ENCODE results near the gene CLDN25. TPM values are rescaled to one million over a fixed set of nuclear protein-coding genes. Genes with fewer than 3 reads are reported as not detected.

CLDN25 gene
- total RNA-seq, 6 experiments from 2014 or later, result not detected

- no peaks in the 10 kb centered on the region for H3K27me3 ChIP-seq
- intact Hi-C loops (cut with DNase I), result no loop called here
- peaks cover 0 to 20% (median 0%) of the 10 kb centered on the region in 4 donors for H3K36me3 ChIP-seq
- H3K4me3 ChIP-seq, result no peak overlapping the region
- DNase-seq, result no peak
- WGBS (ENCODE audit: insufficient coverage, low coverage, low lambda C conversion rate, missing lambda C conversion rate), result 88% methylated on average over 1 of the region's 1 CpG
- TF ChIP-seq, protein P1, sequence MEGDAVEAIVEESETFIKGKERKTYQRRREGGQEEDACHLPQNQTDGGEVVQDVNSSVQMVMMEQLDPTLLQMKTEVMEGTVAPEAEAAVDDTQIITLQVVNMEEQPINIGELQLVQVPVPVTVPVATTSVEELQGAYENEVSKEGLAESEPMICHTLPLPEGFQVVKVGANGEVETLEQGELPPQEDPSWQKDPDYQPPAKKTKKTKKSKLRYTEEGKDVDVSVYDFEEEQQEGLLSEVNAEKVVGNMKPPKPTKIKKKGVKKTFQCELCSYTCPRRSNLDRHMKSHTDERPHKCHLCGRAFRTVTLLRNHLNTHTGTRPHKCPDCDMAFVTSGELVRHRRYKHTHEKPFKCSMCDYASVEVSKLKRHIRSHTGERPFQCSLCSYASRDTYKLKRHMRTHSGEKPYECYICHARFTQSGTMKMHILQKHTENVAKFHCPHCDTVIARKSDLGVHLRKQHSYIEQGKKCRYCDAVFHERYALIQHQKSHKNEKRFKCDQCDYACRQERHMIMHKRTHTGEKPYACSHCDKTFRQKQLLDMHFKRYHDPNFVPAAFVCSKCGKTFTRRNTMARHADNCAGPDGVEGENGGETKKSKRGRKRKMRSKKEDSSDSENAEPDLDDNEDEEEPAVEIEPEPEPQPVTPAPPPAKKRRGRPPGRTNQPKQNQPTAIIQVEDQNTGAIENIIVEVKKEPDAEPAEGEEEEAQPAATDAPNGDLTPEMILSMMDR (IDR thresholded peaks at IDR 0.05), result no peak
- TF ChIP-seq POLR2A (IDR thresholded peaks at IDR 0.05), result no peak
- ATAC-seq, result no peak
- no peaks in the 10 kb centered on the region for H3K9me3 ChIP-seq
- H3K4me1 ChIP-seq, result no peaks in the 10 kb centered on the region
- H3K27ac ChIP-seq, result no peak overlapping the region
Measured at GRCh38 chr11:113817162-113817561, 37.6 kb downstream of the CLDN25 start.

DNA sequence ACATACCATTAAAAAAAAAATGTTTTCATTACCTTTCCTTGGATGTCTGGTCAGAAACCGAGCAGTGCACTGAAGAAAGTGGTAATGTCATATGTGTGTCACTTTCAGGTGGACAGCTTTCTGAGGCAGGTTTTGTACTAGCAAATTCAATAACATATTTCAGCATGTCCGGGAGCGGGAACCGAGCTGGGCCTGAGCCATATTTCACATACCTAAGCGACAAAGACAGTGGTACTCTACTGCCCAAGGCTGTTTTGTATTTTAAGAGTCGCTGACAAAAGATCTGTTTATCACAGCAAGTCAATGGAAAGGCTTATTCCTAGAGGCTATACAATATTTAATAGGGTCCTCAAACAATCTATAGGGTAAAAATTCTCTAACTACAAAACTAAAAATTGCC is 38.0 kb downstream of the CLDN25 start:
- DNase-seq (no peak), ATAC-seq (no peak)
- Histone ChIP-seq H3K27me3 (no peaks in the 10 kb centered on the region), H3K27ac (no peak overlapping the region), H3K36me3 (peaks cover 0 to 20% (median 0%) of the 10 kb centered on the region in 4 donors), H3K4me1 (no peaks in the 10 kb centered on the region), H3K9me3 (no peaks in the 10 kb centered on the region), H3K4me3 (no peak overlapping the region)
- TF ChIP-seq, protein P1 (IDR thresholded peaks at IDR 0.05), result no peak
- no peak for TF ChIP-seq POLR2A (IDR thresholded peaks at IDR 0.05)
- 98% methylated on average over 6 of the region's 6 CpGs for WGBS (ENCODE audit: insufficient coverage, low coverage, low lambda C conversion rate, missing lambda C conversion rate)
- intact Hi-C loops (cut with DNase I), result no loop called here

- Histone ChIP-seq H3K27me3 (no peaks in the 10 kb centered on the region), H3K4me1 (no peaks in the 10 kb centered on the region)
Measured at GRCh38 chr11:113818426-113818825, 38.8 kb downstream of the CLDN25 start.

DNA sequence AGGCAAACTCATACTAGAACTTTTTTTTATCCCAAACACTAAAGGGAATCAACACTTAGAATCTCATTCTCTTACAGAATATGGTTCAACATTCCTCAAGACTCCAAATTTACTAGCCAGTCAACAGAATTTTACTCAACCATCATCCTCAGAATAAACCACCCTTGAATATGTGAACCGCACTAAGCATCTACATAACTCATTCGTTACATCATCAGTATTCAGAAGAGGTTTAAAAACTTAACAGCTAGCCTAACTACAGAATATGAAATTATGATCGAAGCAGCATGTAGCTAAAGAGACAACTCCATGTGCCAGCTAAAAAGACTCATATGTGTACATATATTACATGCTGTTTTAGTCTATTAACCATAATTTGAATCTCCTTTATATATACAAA is 47.9 kb downstream of the CLDN25 start:
- intact Hi-C loops (cut with DNase I), result no loop called here
- 96% methylated on average over 3 of the region's 3 CpGs for WGBS (ENCODE audit: insufficient coverage, low coverage, low lambda C conversion rate, missing lambda C conversion rate)
- no peak for TF ChIP-seq POLR2A (IDR thresholded peaks at IDR 0.05)
- TF ChIP-seq, protein P1 (IDR thresholded peaks at IDR 0.05), result no peak

More at GRCh38 chr11:113818426-113818825, 38.8 kb downstream of the CLDN25 start:
- DNase-seq (no peak), ATAC-seq (no peak)
- intact Hi-C loops (cut with DNase I), result no loop called here
- WGBS (ENCODE audit: insufficient coverage, low coverage, low lambda C conversion rate, missing lambda C conversion rate), result 97% methylated on average over 3 of the region's 3 CpGs
- Histone ChIP-seq H3K9me3 (no peaks in the 10 kb centered on the region), H3K4me3 (no peak overlapping the region), H3K36me3 (peaks cover 0 to 20% (median 0%) of the 10 kb centered on the region in 4 donors), H3K27ac (no peak overlapping the region)
- TF ChIP-seq POLR2A (IDR thresholded peaks at IDR 0.05), result no peak
- TF ChIP-seq, protein P1 (IDR thresholded peaks at IDR 0.05), result no peak

GRCh38 chr11:113828191-113828590 is 48.6 kb downstream of the CLDN25 start:
- H3K36me3 ChIP-seq, result peaks cover 0 to 5% (median 2%) of the 10 kb centered on the region in 4 donors
- ATAC-seq (no peak), DNase-seq (no peak)
- intact Hi-C loops (cut with DNase I), result no loop called here
- no peak overlapping the region for H3K27ac ChIP-seq
- no peak for TF ChIP-seq POLR2A (IDR thresholded peaks at IDR 0.05)
- TF ChIP-seq, protein P1 (IDR thresholded peaks at IDR 0.05), result no peak
- H3K4me3 ChIP-seq, result no peak overlapping the region
- no peaks in the 10 kb centered on the region for H3K9me3 ChIP-seq
- H3K4me1 ChIP-seq, result no peaks in the 10 kb centered on the region
- 100% methylated on average over 1 of the region's 1 CpG for WGBS (ENCODE audit: insufficient coverage, low coverage, low lambda C conversion rate, missing lambda C conversion rate)
- no peaks in the 10 kb centered on the region for H3K27me3 ChIP-seq

More for the DNA sequence above, 47.9 kb downstream of the CLDN25 start:
- no peaks in the 10 kb centered on the region for H3K27me3 ChIP-seq
- no peaks in the 10 kb centered on the region for H3K9me3 ChIP-seq
- H3K27ac ChIP-seq, result no peak overlapping the region
- peaks cover 0 to 5% (median 2%) of the 10 kb centered on the region in 4 donors for H3K36me3 ChIP-seq
- no peak overlapping the region for H3K4me3 ChIP-seq
- ATAC-seq (no peak), DNase-seq (no peak)
- no peaks in the 10 kb centered on the region for H3K4me1 ChIP-seq
